H1 (cell line): ENCODE measurements around the gene FERMT1. TPM values are rescaled to one million over a fixed set of nuclear protein-coding genes. Genes with fewer than 3 reads are reported as not detected.

Experiments
- CTCF ChIA-PET: fragments of 300-600 bp; sonication (Branson Sonifier 250); formaldehyde crosslinking; loops from one replicate; lab custom pipeline; 2021; ENCODE audit not compliant: partially characterized antibody; lab: Charles Lee
- POLR2A ChIA-PET: fragments of 300-600 bp; sonication (Branson Sonifier 250); formaldehyde crosslinking; loops from one replicate; lab custom pipeline; 2021; ENCODE audit warnings: inconsistent platforms; ENCODE audit not compliant: partially characterized antibody; lab: Charles Lee
- DNase-seq, 2 experiments: peaks; one replicate each; pipeline versions ENCODE4 v3.0.0 to v3.0.0-alpha.2; 2010 to 2022; ENCODE audit warnings: low spot score in 2 of 2, low read depth in 1 of 2, mixed read lengths in 1 of 2
- FAIRE-seq: peaks from 2 replicates; lab custom pipeline; 2011; peaks lifted over from hg19 to GRCh38; lab: Jason Lieb, UNC
- H2AFZ ChIP-seq: 2 replicates; pipeline ENCODE4 v1.8.1; 2012; ENCODE audit warnings: low read length, inconsistent platforms
- H2AK5ac ChIP-seq: 2 replicates; pipeline ENCODE4 v1.6.1; 2013; ENCODE audit warnings: low read depth, low read length
- H2BK120ac ChIP-seq: replicated peaks from 2 replicates; pipeline ENCODE3; 2013; ENCODE audit warnings: low read depth, low read length, inconsistent platforms
- H2BK12ac ChIP-seq: 2 replicates; pipeline ENCODE4 v1.6.1; 2013; ENCODE audit warnings: low read depth, low read length
- H2BK15ac ChIP-seq: 2 replicates; pipeline ENCODE4 v1.6.1; 2013; ENCODE audit warnings: low read length
- H2BK20ac ChIP-seq: 2 replicates; pipeline ENCODE4 v1.6.1; 2013; ENCODE audit warnings: low read length
- H2BK5ac ChIP-seq: 2 replicates; pipeline ENCODE4 v1.6.1; 2013; ENCODE audit warnings: low read depth, low read length
- H3K14ac ChIP-seq: 2 replicates; pipeline ENCODE4 v1.6.1; 2013; ENCODE audit warnings: inconsistent platforms; ENCODE audit not compliant: insufficient read length
- H3K18ac ChIP-seq: 2 replicates; pipeline ENCODE4 v1.6.1; 2013; ENCODE audit warnings: low read length; ENCODE audit errors: extremely low read depth
- H3K23ac ChIP-seq: 2 replicates; pipeline ENCODE4 v1.6.1; 2013; ENCODE audit warnings: inconsistent platforms; ENCODE audit not compliant: insufficient read length
- H3K23me2 ChIP-seq: 2 replicates; pipeline ENCODE4 v1.6.1; 2013; ENCODE audit warnings: low read depth, low read length
- H3K27ac ChIP-seq: 2 replicates; pipeline ENCODE4 v1.6.1; 2011; ENCODE audit warnings: low read depth, low read length, inconsistent platforms
- H3K27me3 ChIP-seq, 4 experiments: replicated peaks in 1 of 4; 1 replicate in 1 of 4; 2 replicates in 3 of 4; pipeline versions ENCODE4 v1.6.1 to v1.8.1; 2011 to 2013; ENCODE audit warnings: low read length in 3 of 4, mild to moderate bottlenecking in 3 of 4, inconsistent platforms in 2 of 4, mixed read lengths in 2 of 4, moderate library complexity in 1 of 4; ENCODE audit not compliant: control insufficient read depth in 3 of 4, insufficient read depth in 3 of 4; ENCODE audit errors: extremely low read depth in 1 of 4
- H3K36me3 ChIP-seq, 4 experiments: 2 replicates each; pipeline versions ENCODE4 v1.6.1 to v1.8.1; 2011 to 2013; ENCODE audit warnings: mild to moderate bottlenecking in 4 of 4, low read length in 3 of 4, moderate library complexity in 2 of 4, control low read depth in 1 of 4, inconsistent platforms in 1 of 4; ENCODE audit not compliant: insufficient read depth in 4 of 4, control insufficient read depth in 2 of 4
- H3K4ac ChIP-seq: replicated peaks from 2 replicates; pipeline ENCODE3; 2013; ENCODE audit warnings: low read length, low read depth, mixed read lengths, inconsistent platforms; ENCODE audit not compliant: insufficient read length
- H3K4me1 ChIP-seq, 4 experiments: replicated peaks in 1 of 4; 1 replicate in 1 of 4; 2 replicates in 3 of 4; pipeline versions ENCODE4 v1.6.1 to v1.8.1; 2011 to 2013; ENCODE audit warnings: low read length in 3 of 4, inconsistent platforms in 2 of 4, mixed read lengths in 1 of 4; ENCODE audit not compliant: insufficient read depth in 4 of 4, control insufficient read depth in 3 of 4
- H3K4me2 ChIP-seq, 2 experiments: 2 replicates each; pipeline versions ENCODE4 v1.6.1 to v1.8.1; 2011 to 2013; ENCODE audit warnings: low read depth in 2 of 2, low read length in 2 of 2, control low read depth in 1 of 2, inconsistent platforms in 1 of 2, mild to moderate bottlenecking in 1 of 2; ENCODE audit not compliant: insufficient read depth in 1 of 2
- H3K4me3 ChIP-seq, 4 experiments: fragments of 200-600, 300-600 bp in 1 of 4; sonication (generic), shearing (Covaris generic), sonication (Bioruptor Twin) in 1 of 4; 2 replicates each; pipeline versions ENCODE4 v1.5.1 to v1.8.1; 2011 to 2016; ENCODE audit warnings: low read length in 4 of 4, low read depth in 3 of 4, control low read depth in 2 of 4, inconsistent platforms in 2 of 4, mild to moderate bottlenecking in 2 of 4, mixed read lengths in 1 of 4, moderate library complexity in 1 of 4; ENCODE audit not compliant: insufficient read depth in 2 of 4; ENCODE audit errors: extremely low read depth in 1 of 4
- H3K56ac ChIP-seq: replicated peaks from 2 replicates; pipeline ENCODE3; 2013; ENCODE audit warnings: low read depth, mild to moderate bottlenecking, mixed read lengths, low read length, inconsistent platforms; ENCODE audit not compliant: insufficient read length
- H3K79me1 ChIP-seq: 2 replicates; pipeline ENCODE4 v1.6.1; 2013; ENCODE audit warnings: low read depth, low read length, control low read depth
- H3K79me2 ChIP-seq, 2 experiments: 2 replicates each; pipeline versions ENCODE4 v1.6.1 to v1.8.1; 2012 to 2013; ENCODE audit warnings: low read length in 2 of 2, mild to moderate bottlenecking in 2 of 2, inconsistent platforms in 1 of 2; ENCODE audit not compliant: insufficient read depth in 2 of 2, control insufficient read depth in 1 of 2
- H3K9ac ChIP-seq, 4 experiments: replicated peaks in 1 of 4; 1 replicate in 1 of 4; 2 replicates in 3 of 4; pipeline versions ENCODE4 v1.6.1 to v1.8.1; 2011 to 2013; ENCODE audit warnings: low read depth in 3 of 4, low read length in 3 of 4, control low read depth in 2 of 4, mild to moderate bottlenecking in 2 of 4, moderate library complexity in 2 of 4, inconsistent platforms in 1 of 4; ENCODE audit errors: extremely low read depth in 1 of 4
- H3K9me3 ChIP-seq, 2 experiments: 2 replicates each; pipeline versions ENCODE4 v1.6.1 to v1.8.1; 2012 to 2013; ENCODE audit warnings: mild to moderate bottlenecking in 2 of 2, moderate library complexity in 2 of 2, control low read depth in 1 of 2, inconsistent platforms in 1 of 2, low read depth in 1 of 2, low read length in 1 of 2, mixed read lengths in 1 of 2; ENCODE audit not compliant: insufficient read depth in 2 of 2
- H4K20me1 ChIP-seq, 2 experiments: replicated peaks in 1 of 2; 2 replicates each; pipeline versions ENCODE3 to v1.8.1; 2011 to 2013; ENCODE audit warnings: inconsistent platforms in 2 of 2, low read length in 2 of 2, mild to moderate bottlenecking in 1 of 2; ENCODE audit not compliant: insufficient read depth in 2 of 2, control insufficient read depth in 1 of 2
- H4K5ac ChIP-seq: 2 replicates; pipeline ENCODE4 v1.6.1; 2013; ENCODE audit warnings: low read length, low read depth, mixed read lengths, inconsistent platforms; ENCODE audit not compliant: insufficient read length
- H4K8ac ChIP-seq: 2 replicates; pipeline ENCODE4 v1.8.0; 2013; ENCODE audit warnings: mild to moderate bottlenecking, moderate library complexity, low read length, inconsistent platforms; ENCODE audit not compliant: insufficient read depth; ENCODE audit errors: extremely low read depth
- H4K91ac ChIP-seq: replicated peaks from 2 replicates; pipeline ENCODE3; 2013; ENCODE audit warnings: low read length, mixed read lengths, inconsistent platforms; ENCODE audit not compliant: insufficient read length
- CBX8 ChIP-seq: fragments of 300-800, 300-1000 bp; sonication (generic); IDR thresholded peaks from 2 replicates; pipeline ENCODE4 v1.7.1; 2016; ENCODE audit warnings: low read depth, low read length, borderline replicate concordance
- CTBP2 ChIP-seq: IDR thresholded peaks from 2 replicates; pipeline ENCODE4 v1.7.0; 2011; ENCODE audit warnings: borderline replicate concordance, mild to moderate bottlenecking, moderate library complexity, mixed read lengths, low read length; ENCODE audit not compliant: insufficient read depth, insufficient read length
- SAP30 ChIP-seq: fragments of 300-600 bp; sonication (generic); IDR thresholded peaks from 2 replicates; pipeline ENCODE4 v1.7.1; 2012; ENCODE audit warnings: low read length, moderate library complexity, mild to moderate bottlenecking, inconsistent platforms; ENCODE audit not compliant: insufficient read depth, insufficient replicate concordance
- SP2 ChIP-seq: IDR thresholded peaks from 2 replicates; pipeline ENCODE4 v1.6.1; 2012; ENCODE audit warnings: mild to moderate bottlenecking, low read length, inconsistent platforms
- SRF ChIP-seq: IDR thresholded peaks from 2 replicates; pipeline ENCODE4 v1.6.1; 2011; ENCODE audit warnings: mild to moderate bottlenecking, low read depth, low read length, moderate library complexity
- WGBS, 2 experiments: shearing (Covaris generic) in 1 of 2; methylation state at CpG; one replicate each; pipeline versions ENCODE4 v1.1.6 to v1.1.7; 2013 to 2015; ENCODE audit warnings: low lambda C conversion rate in 2 of 2, mixed read lengths in 2 of 2, inconsistent platforms in 1 of 2, low coverage in 1 of 2, missing lambda C conversion rate in 1 of 2; ENCODE audit not compliant: insufficient replicate concordance in 2 of 2, insufficient coverage in 1 of 2, insufficient read length in 1 of 2; ENCODE audit errors: extremely low coverage in 1 of 2, missing lambda C conversion rate in 1 of 2; 5-methylcytosine and 5-hydroxymethylcytosine counted together
- polyA plus RNA-seq, 7 experiments: library from polyadenylated mRNA; depleted of rRNA in 3 of 7; stranded (reverse) in 5 of 7; unstranded in 2 of 7; fragments of >200 nt in 5 of 7; fragments of 200-250 nt in 2 of 7; gene quantifications; 1 replicate in 5 of 7; 2 replicates in 1 of 7; 4 replicates in 1 of 7; pipeline versions ENCODE4 v1.2.1 to v1.2.3, GENCODE V29; 2011 to 2013; ENCODE audit warnings: missing spikeins in 2 of 7, mixed read lengths in 2 of 7
- total RNA-seq: library from RNA; stranded (reverse); fragmentation: NEBNext Ultra II Directional; extraction: Animal tissue kit (Norgen Biotek cat#: 25700); gene quantifications from 2 replicates; pipeline ENCODE4 v1.2.1, GENCODE V29; 2021
- TF ChIP-seq, protein P1 (sequence below): IDR thresholded peaks from 2 replicates; pipeline ENCODE4 v1.6.1; 2011; ENCODE audit warnings: low read depth, mild to moderate bottlenecking, low read length; ENCODE audit not compliant: insufficient read depth

FERMT1 gene
- total and polyA plus RNA-seq, 2 of the 8 experiments (the other 6 are each of a cell fraction or from before 2014, with no cell fraction given), result 4.2 to 17.8 TPM

DNA sequence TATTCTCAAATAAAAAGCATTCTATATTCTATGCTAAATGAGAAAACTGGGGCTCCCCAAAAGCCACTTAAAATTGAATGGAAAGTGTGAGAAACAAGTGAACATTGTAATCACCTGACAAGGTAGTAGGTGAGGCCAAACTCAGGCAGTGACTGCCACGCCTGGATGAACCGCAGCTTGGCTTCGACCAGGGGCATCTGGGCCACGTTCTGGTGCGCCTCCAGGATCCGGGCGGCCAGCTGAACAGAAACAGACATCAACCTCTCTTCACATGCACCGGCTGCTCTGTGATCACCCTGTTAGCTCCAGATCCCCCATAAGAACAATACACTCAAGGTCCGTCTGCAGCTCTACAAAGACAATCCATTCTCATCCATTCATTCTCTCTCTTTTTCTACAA lies 38.9 kb downstream of the FERMT1 start:
- POLR2A ChIA-PET, result interaction anchor here (0.6 to 0.8 kb wide), 2 partner anchors 17 to 373 kb away, joined by 3 to 5 read pairs; no protein-coding TSS in a partner anchor
- Histone ChIP-seq H4K91ac (no peak overlapping the region), H3K79me1 (no peaks in the 10 kb centered on the region), H3K23ac (no peak overlapping the region)
- TF ChIP-seq, protein P1, sequence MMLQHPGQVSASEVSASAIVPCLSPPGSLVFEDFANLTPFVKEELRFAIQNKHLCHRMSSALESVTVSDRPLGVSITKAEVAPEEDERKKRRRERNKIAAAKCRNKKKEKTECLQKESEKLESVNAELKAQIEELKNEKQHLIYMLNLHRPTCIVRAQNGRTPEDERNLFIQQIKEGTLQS, result no peak
- TF ChIP-seq SRF (no peak), CBX8 (no peak), SAP30 (no peak), SP2 (no peak), CTBP2 (no peak)
- TF ChIP-seq, all 59 proteins: peak for 0
- DNase-seq (no peak), FAIRE-seq (no peak)
- Histone ChIP-seq H4K20me1 (peaks cover 0 to 3% of the 10 kb centered on the region in 2 experiments), H4K5ac (no peak overlapping the region), H2BK15ac (no peak overlapping the region), H3K27me3 (no peaks in the 10 kb centered on the region), H2BK20ac (no peak overlapping the region), H2BK5ac (no peak overlapping the region), H3K79me2 (0 out of 4 replicates have a peak, but pooled peaks cover 0 to 3% of the 10 kb centered on the region in 2 experiments), H4K8ac (no peak overlapping the region), H2AFZ (no peak overlapping the region), H3K4me1 (no peaks in the 10 kb centered on the region), H3K9ac (no peak overlapping the region), H3K56ac (no peak overlapping the region), H3K14ac (no peak overlapping the region), H3K27ac (no peak overlapping the region), H2BK120ac (no peak overlapping the region), H3K4me2 (no peak overlapping the region), H2BK12ac (no peak overlapping the region), H3K9me3 (no peaks in the 10 kb centered on the region), H3K4ac (no peak overlapping the region), H3K36me3 (peaks cover 5 to 19% (median 12%) of the 10 kb centered on the region in 4 experiments; a peak in 6 of 8 replicates), H3K18ac (no peak overlapping the region), H3K23me2 (no peaks in the 10 kb centered on the region), H3K4me3 (no peak overlapping the region), H2AK5ac (no peak overlapping the region)
- 89% methylated on average over 9 of the region's 9 CpGs; no CpG with 5 or more reads in 1 of the 2 experiments for WGBS, 2 experiments
- CTCF ChIA-PET, result interaction anchor here (0.6 kb wide), 1 partner anchor 1030 kb away, joined by 3 read pairs; no protein-coding TSS in a partner anchor
